K562 (cell line): Measurements from ENCODE around the gene YBEY. TPM values are rescaled to one million over a fixed set of nuclear protein-coding genes. Genes with fewer than 3 reads are reported as not detected.
A peak's percentile ranks its signal among the peaks of the same experiment; 100 is the strongest.

ENCODE experiments used
- ARID2 ChIP-seq: fragments of 450-650 bp; IDR thresholded peaks from 2 replicates; pipeline ENCODE4 v1.6.1; 2017; ENCODE audit warnings: antibody characterized with exemption, mild to moderate bottlenecking
- BACH1 ChIP-seq: fragments of 200-800 bp; sonication (Bioruptor generic); IDR thresholded peaks from 2 replicates; pipeline ENCODE4 v1.6.1; 2016; ENCODE audit warnings: missing genetic modification characterization, missing compliant biosample characterization
- BRCA1 ChIP-seq, 2 experiments: fragments of 450-650 bp in 1 of 2; sonication (generic) in 1 of 2; formaldehyde crosslinking in 1 of 2; IDR thresholded peaks; 2 replicates each; pipeline versions ENCODE4 v1.5.0 to v1.6.1; 2017 to 2020; ENCODE audit warnings: mild to moderate bottlenecking in 1 of 2, missing genetic modification reagents in 1 of 2
- CBFA2T2 ChIP-seq: fragments of 450-650 bp; conservative IDR thresholded peaks from 2 replicates; pipeline ENCODE4 v1.6.1; 2017; ENCODE audit warnings: mild to moderate bottlenecking
- CXXC5 ChIP-seq: fragments of 250-450 bp; sonication (Bioruptor Pico); IDR thresholded peaks from 2 replicates; pipeline ENCODE4 v1.8.0; 2022; ENCODE audit warnings: inconsistent platforms, mild to moderate bottlenecking, moderate library complexity
- ESRRA ChIP-seq: fragments of 450-650 bp; IDR thresholded peaks from 2 replicates; pipeline ENCODE4 v1.6.1; 2014; ENCODE audit warnings: low read depth, mild to moderate bottlenecking, moderate library complexity, borderline replicate concordance
- EWSR1 ChIP-seq: fragments of 450-650 bp; IDR thresholded peaks from 2 replicates; pipeline ENCODE4 v1.6.1; 2018; ENCODE audit warnings: borderline replicate concordance, mild to moderate bottlenecking, low read depth, moderate library complexity; ENCODE audit not compliant: partially characterized antibody
- GTF2E2 ChIP-seq: fragments of 200-800 bp; sonication (Bioruptor generic); IDR thresholded peaks from 2 replicates; pipeline ENCODE4 v1.6.1; 2016; ENCODE audit warnings: missing genetic modification characterization, missing compliant biosample characterization
- HDAC3 ChIP-seq: fragments of 450-650 bp; IDR thresholded peaks from 2 replicates; pipeline ENCODE4 v1.6.1; 2018; ENCODE audit warnings: borderline replicate concordance, mild to moderate bottlenecking, moderate library complexity; ENCODE audit not compliant: partially characterized antibody
- HNRNPLL ChIP-seq: fragments of 200-400 bp; formaldehyde crosslinking; IDR thresholded peaks from 2 replicates; pipeline ENCODE4 v1.6.1; 2017; ENCODE audit warnings: low read length, low read depth, mild to moderate bottlenecking; ENCODE audit not compliant: poor library complexity, severe bottlenecking
- MTF1 ChIP-seq: fragments of 250-450 bp; sonication (Bioruptor Pico); IDR thresholded peaks from 2 replicates; pipeline ENCODE4 v1.9.0; 2021; ENCODE audit warnings: moderate library complexity, mild to moderate bottlenecking, inconsistent platforms, borderline replicate concordance
- NFATC3 ChIP-seq: fragments of 450-650 bp; IDR thresholded peaks from 2 replicates; pipeline ENCODE4 v1.6.1; 2017; ENCODE audit warnings: mild to moderate bottlenecking
- NFIC ChIP-seq: fragments of 450-650 bp; IDR thresholded peaks from 2 replicates; pipeline ENCODE4 v1.6.1; 2017; ENCODE audit warnings: mild to moderate bottlenecking, inconsistent platforms
- OTX1 ChIP-seq: fragments of 450-650 bp; formaldehyde crosslinking; IDR thresholded peaks from 2 replicates; pipeline ENCODE4 v1.4.0; 2022; ENCODE audit warnings: mild to moderate bottlenecking
- PHF20 ChIP-seq: fragments of 450-650 bp; IDR thresholded peaks from 2 replicates; pipeline ENCODE4 v1.6.1; 2018; ENCODE audit not compliant: partially characterized antibody
- POLR2A ChIP-seq: fragments of 450-650 bp; conservative IDR thresholded peaks from 2 replicates; pipeline ENCODE4 v1.6.1; 2016
- POLR2AphosphoS5 ChIP-seq: IDR thresholded peaks from 2 replicates; pipeline ENCODE4 v1.6.1; 2011; ENCODE audit warnings: mild to moderate bottlenecking, low read depth, low read length, moderate library complexity; ENCODE audit not compliant: control insufficient read depth, insufficient read depth
- PYGO2 ChIP-seq: fragments of 450-650 bp; IDR thresholded peaks from 2 replicates; pipeline ENCODE4 v1.6.1; 2016; ENCODE audit warnings: mild to moderate bottlenecking, missing genetic modification characterization, moderate library complexity, missing compliant biosample characterization
- RFX7 ChIP-seq: fragments of 250-450 bp; sonication (Bioruptor Pico); IDR thresholded peaks from 2 replicates; pipeline ENCODE4 v1.5.1; 2021; ENCODE audit warnings: mild to moderate bottlenecking
- ZBTB33 ChIP-seq: sonication (generic); formaldehyde crosslinking; IDR thresholded peaks from 2 replicates; pipeline ENCODE4 v1.8.1; 2023; ENCODE audit warnings: mild to moderate bottlenecking, missing genetic modification reagents
- ZC3H8 ChIP-seq: fragments of 450-650 bp; IDR thresholded peaks from 2 replicates; pipeline ENCODE4 v1.6.1; 2017
- ZNF668 ChIP-seq: fragments of 250-450 bp; sonication (Bioruptor Pico); IDR thresholded peaks from 2 replicates; pipeline ENCODE4 v1.8.0; 2022; ENCODE audit warnings: mild to moderate bottlenecking, inconsistent platforms
- ZSCAN32 ChIP-seq: fragments of 450-650 bp; formaldehyde crosslinking; IDR thresholded peaks from 2 replicates; pipeline ENCODE4 v1.4.0; 2020; ENCODE audit warnings: mild to moderate bottlenecking, moderate library complexity
- polyA plus RNA-seq, 8 experiments: library from polyadenylated mRNA; depleted of rRNA in 4 of 8; stranded (reverse) in 5 of 8; unstranded in 3 of 8; fragments of >200 nt; fragmentation: Nextera tagmentation in 2 of 8; fragmentation: Illumina TruSeq in 1 of 8; extraction: Ambion mirVana in 2 of 8; extraction: Trizol in 1 of 8; gene quantifications; 2 replicates each; pipeline versions ENCODE4 v1.2.1 to v1.2.3, GENCODE V29; 2011 to 2014; ENCODE audit warnings: inconsistent platforms in 1 of 8, missing spikeins in 1 of 8
- total RNA-seq, 7 experiments: library from RNA; depleted of rRNA in 6 of 7; stranded (reverse); fragments of >200 nt in 6 of 7; fragmentation: Illumina TruSeq in 2 of 7; extraction: Trizol in 2 of 7; gene quantifications; 2 replicates each; pipeline versions ENCODE4 v1.2.1 to v1.2.3, GENCODE V29; 2011 to 2021; ENCODE audit warnings: low replicate concordance in 1 of 7
- TF ChIP-seq, protein P1 (sequence below): IDR thresholded peaks from 3 replicates; pipeline ENCODE4 v1.6.1; 2011; ENCODE audit warnings: borderline replicate concordance, mild to moderate bottlenecking; ENCODE audit not compliant: insufficient read length, insufficient read depth
- TF ChIP-seq, protein P2 (sequence below): fragments of 450-650 bp; IDR thresholded peaks from 2 replicates; pipeline ENCODE4 v1.6.1; 2016; ENCODE audit warnings: antibody characterized with exemption

YBEY gene
- total and polyA plus RNA-seq, 9 of the 15 experiments (the other 6 are each of a cell fraction or from before 2014, with no cell fraction given): 6.4 to 28.0 (median 12.4) TPM

DNA sequence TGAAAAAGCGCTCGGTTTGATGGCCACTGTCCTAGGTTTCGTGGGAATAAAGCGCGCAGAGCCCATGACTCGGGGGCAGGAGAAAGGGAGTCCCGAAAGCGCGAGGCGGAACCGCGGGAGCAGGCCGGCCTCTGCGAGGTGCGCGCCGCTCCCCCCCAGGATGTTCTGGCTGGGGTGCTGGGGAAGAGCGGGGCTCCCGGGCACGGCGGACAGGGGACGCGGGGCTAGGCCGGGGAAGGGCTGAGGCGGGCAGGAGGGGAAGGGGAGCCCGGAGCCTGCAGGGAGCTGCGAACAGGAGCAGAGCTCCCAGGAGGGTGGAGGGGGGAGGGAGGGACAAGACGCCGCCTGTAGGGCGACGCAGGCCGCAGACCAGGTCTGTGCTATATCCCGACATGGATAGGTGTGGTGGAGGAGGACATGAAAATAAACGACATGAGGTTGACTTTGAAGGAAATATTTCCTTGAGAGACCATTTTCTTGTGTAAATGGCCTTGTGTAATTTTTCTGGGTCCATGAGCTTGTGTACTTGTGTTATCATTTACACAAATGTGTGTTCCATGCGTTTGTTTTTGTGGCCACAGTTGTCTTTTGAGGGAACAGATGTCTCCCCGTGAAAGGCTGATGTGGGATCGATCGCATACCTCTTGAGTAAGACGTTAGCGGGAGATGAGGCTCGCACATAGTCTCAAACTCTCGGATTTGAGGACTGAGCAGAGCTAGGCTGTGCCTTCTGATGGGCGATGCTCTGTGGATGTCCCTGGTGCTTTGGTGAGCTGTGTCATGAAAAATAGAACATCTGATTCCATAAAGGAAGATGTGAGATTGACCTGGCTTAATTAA lies 39.2 kb downstream of the YBEY start (continued):
- TF ChIP-seq, protein P1, sequence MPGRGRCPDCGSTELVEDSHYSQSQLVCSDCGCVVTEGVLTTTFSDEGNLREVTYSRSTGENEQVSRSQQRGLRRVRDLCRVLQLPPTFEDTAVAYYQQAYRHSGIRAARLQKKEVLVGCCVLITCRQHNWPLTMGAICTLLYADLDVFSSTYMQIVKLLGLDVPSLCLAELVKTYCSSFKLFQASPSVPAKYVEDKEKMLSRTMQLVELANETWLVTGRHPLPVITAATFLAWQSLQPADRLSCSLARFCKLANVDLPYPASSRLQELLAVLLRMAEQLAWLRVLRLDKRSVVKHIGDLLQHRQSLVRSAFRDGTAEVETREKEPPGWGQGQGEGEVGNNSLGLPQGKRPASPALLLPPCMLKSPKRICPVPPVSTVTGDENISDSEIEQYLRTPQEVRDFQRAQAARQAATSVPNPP: no peak
- TF ChIP-seq POLR2A: peak; percentile 63; the same call in 1 of the 2 replicates
- no peak for TF ChIP-seq RFX7
- TF ChIP-seq ZNF668 (CRISPR knock-in tag): no peak
- no peak for TF ChIP-seq POLR2AphosphoS5
- TF ChIP-seq OTX1: no peak
- no peak; the same call in 1 of the 2 replicates for TF ChIP-seq ZBTB33 (CRISPR knock-in tag)
- TF ChIP-seq HDAC3: no peak
- no peak for TF ChIP-seq PYGO2 (tag)
- TF ChIP-seq HNRNPLL: peak; percentile 33
- 0 out of 2 replicates have a peak, but pooled peaks have one; percentile 46 for TF ChIP-seq ARID2
- no peak for TF ChIP-seq ZC3H8
- no peak for TF ChIP-seq MTF1 (CRISPR knock-in tag)
- TF ChIP-seq, protein P2, sequence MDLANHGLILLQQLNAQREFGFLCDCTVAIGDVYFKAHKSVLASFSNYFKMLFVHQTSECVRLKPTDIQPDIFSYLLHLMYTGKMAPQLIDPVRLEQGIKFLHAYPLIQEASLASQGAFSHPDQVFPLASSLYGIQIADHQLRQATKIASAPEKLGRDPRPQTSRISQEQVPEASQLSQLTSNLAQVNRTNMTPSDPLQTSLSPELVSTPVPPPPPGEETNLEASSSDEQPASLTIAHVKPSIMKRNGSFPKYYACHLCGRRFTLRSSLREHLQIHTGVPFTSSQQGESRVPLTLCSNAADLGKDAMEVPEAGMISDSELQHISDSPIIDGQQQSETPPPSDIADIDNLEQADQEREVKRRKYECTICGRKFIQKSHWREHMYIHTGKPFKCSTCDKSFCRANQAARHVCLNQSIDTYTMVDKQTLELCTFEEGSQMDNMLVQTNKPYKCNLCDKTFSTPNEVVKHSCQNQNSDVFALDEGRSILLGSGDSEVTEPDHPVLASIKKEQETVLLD: no peak
- TF ChIP-seq NFIC: 0 out of 2 replicates have a peak, but pooled peaks have one; percentile 12
- TF ChIP-seq EWSR1: no peak
- TF ChIP-seq NFATC3: no peak
- TF ChIP-seq CBFA2T2: no peak
- no peak for TF ChIP-seq BACH1 (tag)
- no peak for TF ChIP-seq PHF20
- TF ChIP-seq GTF2E2 (tag): no peak; the same call in 1 of the 2 replicates
- no peak; the same call in 1 of the 2 replicates for TF ChIP-seq CXXC5 (CRISPR knock-in tag)
- 0 out of 2 replicates have a peak, but pooled peaks have one; percentile 8 for TF ChIP-seq ZSCAN32 (CRISPR knock-in tag)
- TF ChIP-seq BRCA1 (IDR thresholded peaks at IDR 0.05): no peak
- TF ChIP-seq BRCA1 (CRISPR knock-in tag; IDR thresholded peaks at IDR 0.05): no peak
- no peak for TF ChIP-seq ESRRA
